GM19035 (cell line): ENCODE results near the gene FOXD4L1.
"Not testable (repeated sequence)": the region's sequence is repeated elsewhere in the genome, so short reads cannot be mapped to it uniquely, and the experiment has no call there.

Experiments
- ATAC-seq: cut with Tn5 transposase; IDR thresholded peaks from one replicate; pipeline ENCODE4 v1.9.1; 2021; ENCODE audit not compliant: unreplicated experiment

FOXD4L1 gene

GRCh38 chr2:113524986-113525385, 26.5 kb downstream of the FOXD4L1 start:
- ATAC-seq, result not testable (repeated sequence)

- ATAC-seq, result peak; percentile 79
Measured at GRCh38 chr2:113527350-113528045, 29.0 kb downstream of the FOXD4L1 start.

- ATAC-seq, result not testable (repeated sequence)
Measured at GRCh38 chr2:113528126-113528525, 29.7 kb downstream of the FOXD4L1 start.

- not testable (repeated sequence) for ATAC-seq
Measured at GRCh38 chr2:113528904-113529303, 30.4 kb downstream of the FOXD4L1 start.

- ATAC-seq, result not testable (repeated sequence)
Measured at GRCh38 chr2:113532991-113533390, 34.5 kb downstream of the FOXD4L1 start.

- not testable (repeated sequence) for ATAC-seq
Measured at GRCh38 chr2:113536573-113536972, 38.1 kb downstream of the FOXD4L1 start.

- not testable (repeated sequence) for ATAC-seq
Measured at GRCh38 chr2:113540834-113541203, 42.4 kb downstream of the FOXD4L1 start.

- ATAC-seq, result not testable (repeated sequence)
Measured at GRCh38 chr2:113541204-113541975, 42.9 kb downstream of the FOXD4L1 start.

GRCh38 chr2:113541976-113542485, 43.6 kb downstream of the FOXD4L1 start:
- not testable (repeated sequence) for ATAC-seq

GRCh38 chr2:113542529-113542928, 44.1 kb downstream of the FOXD4L1 start:
- ATAC-seq, result not testable (repeated sequence)
